Measurements from ENCODE around the gene C5AR1.
"Not testable (repeated sequence)": the region's sequence is repeated elsewhere in the genome, so short reads cannot be mapped to it uniquely, and the experiment has no call there.

C5AR1 gene

DNA sequence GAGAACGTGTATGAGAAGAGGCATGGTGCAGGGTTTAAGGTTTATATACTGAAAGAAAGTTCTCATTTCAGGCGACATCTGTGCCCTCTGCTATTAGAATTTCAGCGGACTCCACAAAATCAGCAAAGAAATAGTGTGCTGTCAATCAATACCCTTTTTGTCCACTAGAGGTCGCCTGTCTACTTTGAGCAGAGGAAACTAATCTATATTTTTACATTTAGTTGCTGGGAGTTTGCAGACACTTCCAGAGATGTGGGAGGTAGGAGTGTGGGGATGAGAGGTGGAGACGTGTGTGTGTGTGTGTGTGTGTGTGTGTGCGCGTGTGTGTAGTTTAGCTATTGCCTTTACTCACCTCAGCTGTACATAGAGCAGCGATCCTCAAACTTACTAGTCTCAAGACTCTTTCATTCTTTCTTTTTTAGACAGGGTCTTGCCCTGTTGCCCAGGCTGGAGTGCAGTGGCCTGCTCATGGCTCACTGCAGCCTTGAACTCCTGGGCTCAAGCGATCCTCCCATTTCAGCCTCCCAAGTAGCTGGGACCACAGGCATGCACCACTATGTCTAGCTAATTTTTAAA is 25.2 kb upstream of the C5AR1 start:
- DNase-seq (ENCODE audit: low read depth in 2 of 2) = peak in 1 of 2 donors; percentile 32

DNA sequence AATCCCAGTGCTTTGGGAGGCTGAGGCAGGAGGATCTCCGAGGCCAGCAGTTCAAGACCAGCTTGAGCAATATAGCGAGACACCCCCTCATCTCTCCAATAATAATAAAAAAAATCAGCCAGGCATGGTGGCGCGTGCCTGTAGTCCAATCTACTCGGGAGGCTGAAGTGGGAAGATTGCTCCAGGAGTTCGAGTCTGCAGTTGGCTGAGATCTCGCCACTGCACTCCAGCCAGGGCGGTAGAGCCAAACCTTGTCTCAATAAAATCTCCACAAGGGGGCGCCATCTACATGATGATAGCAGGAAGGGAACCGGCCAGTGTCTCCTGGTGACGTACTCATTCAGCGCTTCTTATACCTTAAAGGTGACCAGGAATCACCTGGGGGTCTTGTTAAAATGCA is 13.6 kb upstream of the C5AR1 start:
- peak; percentile 70 to 71 for DNase-seq (ENCODE audit: low read depth in 2 of 2)

DNA sequence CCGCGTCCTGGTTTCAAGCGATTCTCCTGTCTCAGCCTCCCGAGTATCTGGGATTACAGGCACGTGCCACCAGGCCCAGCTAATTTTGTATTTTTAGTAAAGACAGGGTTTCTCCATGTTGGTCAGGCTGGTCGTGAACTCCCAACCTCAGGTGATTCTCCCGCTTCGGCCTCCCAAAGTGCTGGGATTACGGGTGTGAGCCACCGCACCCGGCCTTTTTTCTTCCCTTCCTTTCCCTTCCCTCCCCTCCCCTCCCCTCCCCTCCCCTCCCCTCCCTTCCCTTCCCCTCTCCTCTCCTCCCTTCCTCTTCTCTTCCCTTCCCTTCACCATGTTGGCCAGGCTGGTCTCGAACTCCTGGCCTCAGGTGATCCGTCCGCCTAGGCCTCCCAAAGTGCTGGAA is 8.8 kb upstream of the C5AR1 start:
- not testable (repeated sequence) for DNase-seq (ENCODE audit: low read depth in 2 of 2)

DNA sequence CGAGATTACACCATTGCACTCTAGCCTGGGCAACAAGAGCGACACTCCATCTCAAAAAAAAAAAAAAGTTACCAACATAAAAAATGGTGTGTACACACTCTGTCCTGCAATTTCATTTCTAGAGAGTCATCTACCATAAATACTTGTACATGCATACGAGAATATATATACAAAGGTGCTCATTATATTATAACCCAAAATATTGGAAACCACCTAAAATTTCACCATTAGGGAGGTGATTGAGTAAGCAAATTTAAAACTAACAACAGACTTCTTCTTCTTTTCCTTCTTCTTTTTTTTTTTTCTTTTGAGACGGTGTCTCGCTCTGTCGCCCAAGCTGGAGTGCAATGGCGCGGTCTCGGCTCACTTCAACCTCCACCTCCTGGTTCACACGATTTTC is 7.4 kb upstream of the C5AR1 start:
- no peak for DNase-seq (ENCODE audit: low read depth in 2 of 2)

DNA sequence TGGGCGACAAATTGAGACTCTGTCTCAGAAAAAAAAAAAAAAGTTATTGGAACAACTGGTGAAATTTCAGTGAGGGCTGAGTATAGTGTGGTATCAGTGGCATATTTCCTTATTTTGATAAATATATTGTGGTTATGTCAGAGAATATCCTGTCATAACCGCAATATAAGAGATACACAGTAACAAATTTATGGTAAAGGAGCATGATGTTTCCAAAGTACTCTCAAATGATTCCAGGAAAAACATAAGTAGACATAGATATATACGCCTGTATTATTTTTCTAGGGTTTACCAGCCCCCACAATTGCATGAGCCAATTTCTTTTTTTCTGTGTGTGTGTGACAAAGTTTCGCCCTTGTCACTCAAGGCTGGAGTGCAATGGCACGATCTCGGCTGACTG is 5.7 kb upstream of the C5AR1 start:
- DNase-seq (ENCODE audit: low read depth in 2 of 2) = no peak

DNA sequence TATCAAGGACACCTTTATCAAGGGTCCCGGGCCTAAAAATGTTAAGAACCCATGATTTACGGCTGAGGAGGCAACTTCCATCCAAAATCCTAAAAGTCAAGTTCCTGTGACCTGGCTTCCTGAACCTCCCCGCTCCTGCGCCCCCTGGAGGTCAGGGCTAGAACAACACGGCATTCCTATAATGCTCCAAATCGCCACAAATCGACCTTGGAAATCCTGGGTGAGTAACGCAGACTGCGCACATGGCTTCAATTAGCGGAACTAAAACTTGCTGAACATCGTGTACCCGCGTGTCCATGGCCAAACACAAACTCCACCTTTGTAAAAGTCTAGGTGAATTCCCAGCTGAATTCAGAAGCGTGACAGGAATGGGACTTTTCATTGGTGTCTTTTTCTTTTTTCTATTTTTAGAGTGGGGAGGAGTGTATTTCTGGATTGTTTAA is 4.3 kb upstream of the C5AR1 start:
- peak; percentile 41 to 44 for DNase-seq (ENCODE audit: low read depth in 2 of 2)

DNA sequence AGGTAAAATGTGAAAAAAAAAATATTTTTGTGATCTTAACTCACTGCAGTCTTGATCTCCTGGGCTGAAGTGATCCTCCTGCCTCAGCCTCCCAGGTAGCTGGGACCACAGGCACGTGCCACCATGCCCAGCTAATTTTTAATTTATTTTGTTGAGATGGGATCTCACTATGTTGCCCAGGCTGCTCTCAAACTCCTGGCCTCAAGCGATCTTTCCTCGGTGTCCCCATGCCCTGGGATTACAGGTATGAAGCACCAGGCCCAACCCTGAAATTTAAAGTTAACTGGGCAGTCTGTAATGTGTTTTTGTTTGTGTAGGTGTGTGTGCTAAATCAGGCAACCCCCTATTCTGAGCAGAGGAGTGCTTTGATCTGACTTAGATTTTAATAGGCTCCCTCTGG is 3.4 kb upstream of the C5AR1 start:
- no peak for DNase-seq (ENCODE audit: low read depth in 2 of 2)

DNA sequence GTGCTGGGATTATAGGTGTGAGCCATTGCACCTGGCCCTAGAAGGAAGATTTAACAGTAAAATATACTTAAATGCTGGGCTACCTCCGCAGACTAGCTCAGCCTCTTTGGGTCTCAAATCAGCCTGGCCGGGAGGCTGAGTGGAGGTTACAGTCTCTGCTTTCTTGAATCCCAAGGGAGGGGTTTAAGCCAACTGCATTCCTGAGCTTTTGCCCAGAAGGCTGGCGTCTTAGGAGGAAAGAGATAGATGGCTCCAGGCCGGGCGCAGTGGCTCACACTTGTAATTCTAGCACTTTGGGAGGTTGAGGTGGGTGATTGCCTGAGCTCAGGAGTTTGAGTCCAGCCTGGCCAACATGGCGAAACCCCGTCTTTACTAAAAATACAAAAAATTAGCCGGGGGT is 623 bp upstream of the C5AR1 start:
- DNase-seq (ENCODE audit: low read depth in 2 of 2) = no peak

DNA sequence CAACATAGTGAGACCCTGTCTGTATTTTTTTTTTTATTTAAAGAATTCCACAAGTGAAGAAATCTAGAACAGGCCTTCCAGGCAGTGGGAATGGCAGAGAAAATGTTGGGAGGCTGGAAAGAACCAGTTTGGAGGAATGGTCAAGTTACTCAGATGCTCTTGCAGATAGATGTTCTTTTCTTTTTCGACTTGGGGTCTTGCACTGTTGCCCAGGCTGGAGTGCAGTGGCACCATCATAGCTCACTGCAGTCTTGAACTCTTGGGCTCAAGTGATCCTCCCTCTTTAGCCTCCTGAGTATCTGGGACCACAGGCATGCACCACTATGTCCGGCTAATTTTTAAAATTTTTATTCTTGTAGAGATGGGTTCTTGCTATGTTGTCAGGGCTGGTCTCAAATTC is 662 bp downstream of the C5AR1 start:
- DNase-seq (ENCODE audit: low read depth in 2 of 2) = no peak

DNA sequence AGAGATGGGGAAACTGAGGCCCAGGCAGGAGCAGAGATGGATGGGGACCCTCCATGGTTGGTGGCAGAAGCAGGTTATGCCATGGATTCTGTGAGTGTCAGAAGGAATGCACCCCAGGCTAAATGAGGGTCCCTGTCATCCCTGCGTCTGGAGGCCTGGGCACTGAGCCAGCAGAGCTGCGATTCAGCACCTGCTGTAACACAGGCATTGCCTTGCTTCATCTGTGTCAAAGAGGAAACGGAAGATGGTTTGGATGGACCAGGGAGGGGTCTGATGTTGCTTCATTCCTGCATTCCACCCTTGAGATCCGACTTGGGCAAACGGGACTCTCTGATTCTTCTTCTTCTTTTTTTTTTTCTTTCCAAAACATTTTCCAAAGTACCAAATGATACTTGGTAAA is 1.2 kb downstream of the C5AR1 start:
- no peak for DNase-seq (ENCODE audit: low read depth in 2 of 2)

DNA sequence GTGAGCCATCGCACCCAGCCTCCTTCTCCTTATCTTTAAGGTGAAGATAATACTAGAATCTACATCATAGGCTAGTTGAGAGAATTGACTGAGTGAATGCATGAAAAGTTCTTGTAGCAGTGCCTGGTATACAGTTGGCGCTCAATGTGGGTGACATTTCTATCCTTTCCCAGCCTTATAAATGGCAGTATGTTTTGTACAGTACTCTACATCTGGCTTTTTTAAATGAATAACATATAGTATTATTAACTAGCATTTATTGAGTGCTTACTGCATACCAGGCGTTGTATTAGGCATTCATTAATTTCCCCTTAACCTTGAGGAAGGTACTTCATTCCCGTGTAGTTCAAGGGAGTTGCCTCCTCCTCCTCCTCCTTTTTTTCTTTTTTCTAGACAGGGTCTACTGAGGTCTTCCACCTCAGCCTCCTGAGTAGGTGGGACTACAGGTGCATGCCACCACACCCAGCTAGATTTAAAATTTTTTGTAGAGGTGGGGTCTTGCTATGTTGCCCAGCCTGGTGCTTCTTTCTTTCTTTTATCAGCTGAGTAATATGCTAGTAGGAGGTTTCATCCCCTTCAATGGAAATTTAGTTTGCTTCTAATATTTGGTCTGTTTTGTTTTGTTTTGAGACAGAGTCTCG is 2.8 kb downstream of the C5AR1 start:
- DNase-seq (ENCODE audit: low read depth in 2 of 2) = no peak

DNA sequence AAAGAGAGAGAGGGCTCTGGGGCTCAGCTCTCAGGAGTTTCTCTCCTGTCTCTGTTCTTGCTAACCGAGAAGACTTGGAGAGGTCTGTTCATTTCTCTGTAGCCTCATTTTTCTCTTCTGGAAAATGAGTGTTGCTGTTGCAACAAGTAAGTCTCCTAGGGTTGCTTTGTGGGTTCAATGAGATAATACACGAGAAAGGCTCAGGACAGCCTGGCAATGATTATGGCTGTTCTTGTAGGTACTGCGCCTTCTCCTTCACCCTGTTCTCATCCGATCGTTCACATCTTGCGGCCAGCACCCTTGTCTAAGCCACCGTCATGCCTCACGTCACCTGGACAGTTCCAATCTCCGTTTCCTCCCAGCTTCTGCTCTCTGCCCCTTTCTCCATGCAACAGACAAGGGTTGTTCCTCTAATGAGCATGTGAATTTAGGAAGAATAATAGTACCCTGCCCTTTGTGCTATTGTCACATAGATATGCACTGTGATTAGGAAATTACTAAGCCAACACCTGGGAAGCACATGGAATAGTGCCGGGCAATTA is 4.2 kb downstream of the C5AR1 start:
- no peak for DNase-seq (ENCODE audit: low read depth in 2 of 2)

DNA sequence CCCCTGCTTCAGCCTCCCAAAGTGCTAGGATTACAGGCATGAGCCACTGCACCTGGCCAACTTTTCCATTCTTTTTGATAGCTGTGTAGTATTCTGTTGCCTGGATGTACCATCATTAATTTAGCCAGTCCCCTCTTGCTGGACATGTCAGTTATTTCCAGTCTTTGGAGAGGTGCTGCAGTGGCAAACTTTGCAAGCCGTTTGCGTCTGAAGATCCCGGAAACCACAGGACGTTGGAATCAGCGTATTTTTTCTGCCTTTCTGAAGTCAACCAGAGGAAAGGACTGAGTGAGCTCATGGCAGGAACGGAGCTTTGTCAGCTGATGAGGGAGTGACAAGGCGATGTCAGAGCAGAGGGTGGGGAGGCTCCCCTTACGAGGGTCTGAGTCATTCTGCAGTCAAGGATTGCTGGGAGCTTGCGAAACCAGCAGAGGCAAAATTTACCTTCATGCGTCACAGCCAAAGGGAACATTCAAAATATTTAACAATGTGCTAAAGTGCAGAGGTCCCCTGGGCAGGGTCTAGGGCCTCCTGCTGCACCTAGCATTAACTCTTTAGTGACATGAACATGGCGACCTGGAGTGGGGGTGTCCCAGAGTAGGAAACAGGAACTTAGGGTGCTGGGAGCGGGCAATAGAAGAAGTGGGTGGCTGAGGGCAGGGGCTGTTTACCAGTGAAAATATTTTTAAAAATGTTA is 5.6 kb downstream of the C5AR1 start:
- DNase-seq (ENCODE audit: low read depth in 2 of 2) = peak; percentile 19 to 20

DNA sequence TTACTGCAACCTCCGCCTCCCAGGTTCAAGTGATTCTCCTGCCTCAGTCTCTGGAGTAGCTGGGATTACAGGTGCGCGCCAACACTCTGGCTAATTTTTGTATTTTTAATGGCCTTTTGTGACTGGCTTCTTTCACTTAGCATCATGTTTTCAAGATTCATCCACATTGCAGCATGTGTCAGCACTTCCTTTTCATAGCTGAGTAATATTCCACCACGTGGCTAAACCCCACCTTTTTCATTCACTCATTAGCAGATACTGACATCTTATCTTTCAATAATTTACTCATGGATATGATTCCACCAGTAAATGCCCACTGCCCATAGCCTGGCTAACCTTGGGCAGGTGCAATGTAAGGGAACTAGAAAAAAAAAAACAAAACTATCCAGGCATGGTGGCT is 6.9 kb downstream of the C5AR1 start:
- DNase-seq (ENCODE audit: low read depth in 2 of 2) = no peak

DNA sequence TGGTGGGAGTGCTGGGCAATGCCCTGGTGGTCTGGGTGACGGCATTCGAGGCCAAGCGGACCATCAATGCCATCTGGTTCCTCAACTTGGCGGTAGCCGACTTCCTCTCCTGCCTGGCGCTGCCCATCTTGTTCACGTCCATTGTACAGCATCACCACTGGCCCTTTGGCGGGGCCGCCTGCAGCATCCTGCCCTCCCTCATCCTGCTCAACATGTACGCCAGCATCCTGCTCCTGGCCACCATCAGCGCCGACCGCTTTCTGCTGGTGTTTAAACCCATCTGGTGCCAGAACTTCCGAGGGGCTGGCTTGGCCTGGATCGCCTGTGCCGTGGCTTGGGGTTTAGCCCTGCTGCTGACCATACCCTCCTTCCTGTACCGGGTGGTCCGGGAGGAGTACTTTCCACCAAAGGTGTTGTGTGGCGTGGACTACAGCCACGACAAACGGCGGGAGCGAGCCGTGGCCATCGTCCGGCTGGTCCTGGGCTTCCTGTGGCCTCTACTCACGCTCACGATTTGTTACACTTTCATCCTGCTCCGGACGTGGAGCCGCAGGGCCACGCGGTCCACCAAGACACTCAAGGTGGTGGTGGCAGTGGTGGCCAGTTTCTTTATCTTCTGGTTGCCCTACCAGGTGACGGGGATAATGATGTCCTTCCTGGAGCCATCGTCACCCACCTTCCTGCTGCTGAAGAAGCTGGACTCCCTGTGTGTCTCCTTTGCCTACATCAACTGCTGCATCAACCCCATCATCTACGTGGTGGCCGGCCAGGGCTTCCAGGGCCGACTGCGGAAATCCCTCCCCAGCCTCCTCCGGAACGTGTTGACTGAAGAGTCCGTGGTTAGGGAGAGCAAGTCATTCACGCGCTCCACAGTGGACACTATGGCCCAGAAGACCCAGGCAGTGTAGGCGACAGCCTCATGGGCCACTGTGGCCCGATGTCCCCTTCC is 10.5 kb downstream of the C5AR1 start:
- no peak for DNase-seq (ENCODE audit: low read depth in 2 of 2)

DNA sequence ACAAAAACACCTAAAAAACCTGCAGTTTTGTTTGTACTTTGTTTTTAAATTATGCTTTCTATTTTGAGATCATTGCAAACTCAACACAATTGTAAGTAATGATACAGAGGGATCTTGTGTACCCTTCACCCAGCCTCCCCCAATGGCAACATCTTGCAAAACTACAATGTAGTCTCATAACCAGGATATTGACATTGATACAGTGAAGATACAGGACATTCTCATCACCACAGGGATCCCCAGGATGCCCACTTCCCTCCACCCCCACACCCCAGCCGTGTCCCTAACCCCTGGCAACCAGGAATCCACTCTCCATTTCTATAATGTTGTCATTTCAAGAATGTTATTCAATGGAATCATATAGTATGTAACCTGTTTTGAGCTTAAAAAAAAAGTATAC is 12.0 kb downstream of the C5AR1 start:
- DNase-seq (ENCODE audit: low read depth in 2 of 2) = no peak

DNA sequence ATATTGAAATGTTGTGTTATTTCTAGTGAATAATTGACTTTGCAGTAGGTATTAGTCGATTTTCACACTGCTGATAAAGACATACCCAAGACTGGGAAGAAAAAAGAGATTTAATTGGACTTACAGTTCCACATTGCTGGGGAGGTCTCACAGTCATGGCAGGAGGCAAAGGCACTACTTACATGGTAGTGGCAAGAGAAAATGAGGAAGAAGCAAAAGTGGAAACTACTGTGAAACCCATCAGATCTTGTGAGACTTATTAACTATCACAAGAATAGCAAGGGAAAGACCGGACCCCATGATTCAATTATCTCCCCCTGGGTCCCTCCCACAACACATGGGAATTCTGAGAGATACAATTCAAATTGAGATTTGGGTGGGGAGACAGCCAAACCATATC is 12.4 kb downstream of the C5AR1 start:
- DNase-seq (ENCODE audit: low read depth in 2 of 2) = no peak

DNA sequence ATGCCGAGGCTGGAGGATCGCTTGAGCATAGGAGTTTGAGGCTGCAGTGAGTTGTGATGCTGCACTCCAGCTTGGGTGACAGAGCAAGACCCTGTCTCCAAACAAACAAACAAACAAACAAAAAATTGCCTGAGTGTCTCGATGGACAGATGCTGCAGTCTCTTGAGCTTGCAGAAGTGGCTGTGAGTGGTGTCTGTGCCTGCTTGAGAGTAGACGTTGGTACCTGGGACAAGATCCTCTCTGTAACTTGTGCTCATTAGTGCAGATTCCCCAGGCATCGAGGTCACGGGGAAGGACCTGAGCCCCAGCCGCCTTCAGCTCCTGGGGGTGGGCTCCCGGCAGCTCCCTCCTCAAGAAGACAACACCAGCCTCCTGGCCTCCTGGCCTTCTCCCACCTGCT is 13.7 kb downstream of the C5AR1 start:
- no peak for DNase-seq (ENCODE audit: low read depth in 2 of 2)

DNA sequence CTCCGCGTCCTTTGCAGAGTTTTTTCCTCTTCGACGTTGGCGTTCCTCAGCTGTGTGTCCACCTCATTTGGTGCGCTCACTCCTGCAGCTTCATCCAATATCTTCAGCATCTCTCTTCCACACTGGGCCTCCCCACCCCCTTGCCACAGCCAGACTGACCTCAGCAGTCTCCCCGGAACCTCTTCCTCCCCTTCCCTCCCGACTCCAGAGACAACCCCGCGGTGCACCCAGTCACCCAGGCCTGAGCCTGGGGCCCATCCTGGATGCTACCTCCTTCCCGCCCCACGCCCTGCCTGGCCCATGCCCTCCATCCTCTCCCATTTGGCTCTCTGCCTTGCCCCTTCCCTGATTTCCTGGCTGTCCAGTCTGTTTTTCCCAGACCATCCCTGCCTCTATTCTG is 14.2 kb downstream of the C5AR1 start:
- no peak for DNase-seq (ENCODE audit: low read depth in 2 of 2)

DNA sequence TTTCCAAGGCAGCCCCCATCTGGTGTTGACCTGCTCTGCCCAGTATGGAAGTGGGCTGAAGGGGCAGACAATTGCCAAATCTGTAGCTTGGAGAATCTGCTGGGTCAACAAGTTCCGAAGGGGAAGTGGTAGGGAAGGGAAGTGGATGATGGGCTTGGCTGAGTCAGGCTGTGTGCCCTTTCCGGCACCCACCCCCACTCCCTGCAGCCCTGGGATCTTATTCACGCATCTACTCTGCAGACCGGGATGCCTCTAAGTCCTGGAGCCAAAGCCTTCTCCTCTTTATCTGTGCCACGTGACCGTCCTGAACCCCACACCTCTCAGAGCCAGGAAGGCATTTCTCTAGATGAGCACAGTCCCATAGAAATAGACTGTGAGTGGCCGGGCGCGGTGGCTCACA is 14.8 kb downstream of the C5AR1 start:
- DNase-seq (ENCODE audit: low read depth in 2 of 2) = no peak

DNA sequence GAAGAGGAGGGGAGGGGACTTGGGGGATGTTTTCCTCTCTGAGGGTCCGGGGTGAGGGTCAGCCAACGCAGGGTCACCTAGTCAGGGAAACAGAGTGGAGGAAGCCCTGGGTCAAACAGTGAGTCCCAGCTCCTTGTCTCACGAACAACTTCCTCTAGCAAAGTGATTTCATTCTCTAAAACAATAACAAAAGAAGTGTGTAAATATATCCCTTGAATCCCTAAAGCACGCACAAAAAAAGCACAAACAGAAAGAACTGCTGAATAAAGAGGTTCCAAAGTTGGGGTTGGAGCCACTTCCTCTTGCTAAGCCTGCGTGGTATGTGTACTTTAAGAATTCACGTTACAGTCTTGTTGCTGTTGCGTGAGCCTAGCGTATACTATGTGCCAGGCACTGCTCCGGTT is 20.8 kb downstream of the C5AR1 start:
- DNase-seq (ENCODE audit: low read depth in 2 of 2) = no peak

DNA sequence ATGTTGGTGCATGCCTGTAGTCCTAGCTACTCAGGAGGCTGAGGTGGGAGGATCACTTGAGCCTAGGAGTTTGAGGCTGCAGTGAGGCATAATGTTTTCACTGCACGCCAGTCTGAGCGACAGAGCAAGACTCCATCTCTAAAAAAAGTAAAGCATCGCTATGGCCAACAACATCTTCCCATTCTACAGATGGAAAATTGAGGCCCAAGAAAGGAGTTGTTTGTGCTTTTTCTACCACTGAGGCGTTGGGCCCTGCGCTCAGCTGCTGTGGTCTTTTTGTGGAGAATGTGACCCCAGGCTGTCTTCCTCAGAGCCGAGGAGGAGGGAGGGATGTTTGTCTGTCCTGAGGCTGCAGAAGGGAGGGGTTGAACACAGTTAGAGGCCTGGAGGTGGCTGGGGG is 21.8 kb downstream of the C5AR1 start:
- no peak for DNase-seq (ENCODE audit: low read depth in 2 of 2)

All from stimulated activated CD4-positive, alpha-beta T cell treated with anti-CD3 and anti-CD28 coated beads, Interleukin-4, amount 100 ng/mL, for 48 hours (primary cell).